NCI-H510A treated with DMSO at 0.1 percent for 48 hours (cell line): ENCODE measurements around the gene RMI2.
A peak's percentile ranks its signal among the peaks of the same experiment; 100 is the strongest.

Source experiments
- DNase-seq: peaks from one replicate; lab custom pipeline; 2025; lab: John Stamatoyannopoulos, UW

Gene RMI2

DNA sequence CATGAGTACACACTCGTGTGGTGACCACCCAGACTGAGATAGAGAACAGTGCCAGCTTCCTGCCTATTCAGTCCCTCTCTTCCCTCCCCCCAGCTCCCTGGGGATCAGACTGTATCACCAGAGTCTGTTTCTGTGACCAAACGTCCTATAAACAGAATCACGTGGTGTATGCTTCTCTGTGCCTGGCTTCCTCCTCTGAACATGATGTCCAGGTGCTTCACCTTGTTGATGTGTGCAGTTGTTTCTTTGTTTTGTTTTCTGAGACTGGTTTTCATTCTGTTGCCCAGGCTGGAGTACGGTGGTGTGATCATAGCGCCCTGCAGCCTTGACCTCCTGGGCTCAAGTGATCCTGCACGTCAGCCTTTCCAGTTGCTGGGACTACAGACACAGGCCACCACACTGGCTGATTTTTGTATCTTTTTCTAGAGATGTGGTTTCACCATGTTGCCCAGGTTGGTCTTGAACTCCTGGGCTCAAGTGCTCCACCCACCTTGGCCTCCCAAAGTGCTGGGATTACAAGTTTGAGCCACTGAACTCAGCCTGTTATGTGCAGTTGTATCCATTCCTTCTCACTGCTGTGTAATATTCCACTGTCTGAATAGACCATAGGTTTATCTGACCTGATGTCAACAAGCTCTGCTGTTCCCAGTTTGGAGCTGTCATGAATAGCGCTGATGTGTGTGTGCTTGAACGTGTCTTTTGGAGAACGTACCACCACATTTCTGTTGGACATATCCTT is 35.2 kb upstream of the RMI2 start:
- no peak for DNase-seq

DNA sequence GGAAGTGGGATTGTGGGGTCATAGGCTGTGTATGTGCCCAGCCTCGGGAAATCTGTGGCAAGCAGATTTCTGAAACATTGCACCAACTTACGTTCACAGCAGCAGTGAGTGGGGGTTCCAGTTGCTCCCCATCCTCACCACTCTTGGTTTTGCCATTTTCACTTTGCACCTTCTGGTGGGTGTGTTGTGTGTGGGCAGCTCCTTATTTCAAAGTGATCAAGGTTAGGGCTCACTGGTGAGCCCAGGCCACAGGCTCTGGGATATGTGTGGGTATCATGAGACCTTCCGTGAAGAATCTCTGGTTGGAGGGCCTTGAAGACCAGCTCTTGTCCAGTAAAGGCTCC is 34.7 kb upstream of the RMI2 start:
- DNase-seq, result no peak

DNA sequence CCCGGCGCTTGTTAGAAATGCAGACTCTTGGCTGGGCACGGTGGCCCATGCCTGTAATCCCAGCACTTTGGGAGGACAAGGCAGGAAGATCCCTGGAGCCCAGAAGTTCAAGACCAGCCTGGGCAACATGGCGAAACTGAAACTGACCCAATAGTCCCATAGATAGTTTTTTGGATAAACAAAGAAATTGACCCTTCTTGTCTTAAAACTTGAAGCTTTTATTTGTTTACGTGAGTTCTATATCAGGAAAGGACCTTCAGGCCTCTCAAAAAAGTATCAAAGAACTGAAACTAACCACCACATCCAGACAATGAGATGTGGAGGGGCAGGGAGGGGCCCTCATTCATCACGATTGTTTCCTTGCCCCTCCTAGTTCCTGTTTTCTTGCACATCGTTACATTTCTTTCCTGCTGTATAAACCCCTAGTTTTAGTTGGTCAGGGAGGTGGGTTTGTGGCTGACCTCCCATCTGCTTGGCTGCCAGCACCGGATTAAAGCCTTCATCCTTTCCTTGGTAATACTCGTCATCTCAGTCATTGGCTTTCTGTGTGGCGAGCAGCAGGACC is 34.2 kb upstream of the RMI2 start:
- no peak for DNase-seq

DNA sequence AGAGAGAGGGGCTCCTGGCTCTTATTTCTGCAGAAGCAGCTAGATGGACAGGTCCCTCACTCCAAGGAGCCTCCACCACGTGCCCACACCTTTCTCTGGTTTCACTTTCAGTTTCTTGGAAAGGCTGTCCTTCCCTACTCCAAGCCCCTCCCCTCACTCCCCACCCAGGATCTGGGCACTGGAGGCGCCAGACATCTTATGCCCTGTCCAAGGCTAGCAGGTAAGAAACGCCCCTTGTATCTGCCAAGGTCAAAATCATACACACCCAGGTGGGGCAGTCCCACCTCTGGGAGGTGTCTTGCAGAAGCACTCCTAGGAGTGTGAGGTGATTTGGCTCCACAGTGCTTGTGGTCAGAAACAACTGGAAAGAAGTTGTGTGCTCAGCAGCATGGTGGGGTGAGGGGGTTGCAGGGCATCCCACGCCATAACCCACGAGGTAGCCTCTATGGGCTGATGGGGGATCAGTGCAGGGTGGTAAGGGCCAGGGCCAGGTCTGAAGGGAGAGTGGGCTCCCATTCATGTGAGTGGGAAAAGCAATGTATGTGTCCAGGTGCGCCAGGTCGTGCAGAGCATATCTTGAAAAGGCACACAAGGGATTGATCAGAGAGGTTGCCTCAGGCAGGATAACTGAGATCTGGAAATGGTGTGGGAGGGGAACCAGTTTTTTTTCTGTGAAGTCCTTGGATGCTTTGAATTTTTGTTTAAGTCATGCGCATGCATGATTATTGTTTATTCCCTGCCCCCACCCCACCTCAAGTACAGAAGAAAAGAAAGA is 32.4 kb upstream of the RMI2 start:
- no peak for DNase-seq

DNA sequence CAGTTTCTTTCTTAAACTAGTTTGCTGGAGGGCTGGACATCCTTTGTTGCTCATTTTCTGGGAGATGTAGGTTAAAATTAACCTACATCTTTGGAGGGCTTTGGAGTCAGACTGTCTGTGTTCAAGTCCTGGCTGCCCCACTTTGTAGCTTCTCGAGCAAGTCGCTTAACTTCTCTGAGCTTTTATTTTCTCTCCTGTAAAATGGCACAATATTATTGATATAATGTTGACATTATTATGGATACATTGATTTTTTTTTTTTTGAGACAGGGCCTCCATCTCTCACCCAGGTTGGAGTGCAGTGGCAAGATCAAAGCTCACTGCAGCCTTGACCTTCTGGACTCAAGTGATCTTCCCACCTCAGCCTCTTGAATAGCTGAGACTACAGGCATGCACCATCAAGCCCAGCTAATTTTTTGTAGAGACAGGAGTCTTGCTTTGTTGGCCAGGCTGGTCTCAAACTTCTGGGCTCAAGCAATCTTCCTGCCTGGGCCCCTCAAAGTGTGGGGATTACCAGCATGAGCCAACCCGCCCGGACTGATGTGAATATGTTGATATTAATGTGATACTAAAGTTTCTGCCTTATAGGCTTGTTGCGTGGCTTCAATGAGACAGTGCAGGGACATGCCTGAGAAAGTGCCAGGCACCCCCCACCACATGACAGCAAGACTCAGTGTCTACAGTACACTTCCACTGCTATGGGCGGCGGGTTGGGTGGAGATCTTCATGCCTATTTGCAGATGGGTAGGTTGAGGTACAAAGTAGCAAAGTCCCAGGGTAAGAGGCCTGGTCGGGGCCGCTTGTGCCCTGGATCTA is 31.6 kb upstream of the RMI2 start:
- no peak for DNase-seq

DNA sequence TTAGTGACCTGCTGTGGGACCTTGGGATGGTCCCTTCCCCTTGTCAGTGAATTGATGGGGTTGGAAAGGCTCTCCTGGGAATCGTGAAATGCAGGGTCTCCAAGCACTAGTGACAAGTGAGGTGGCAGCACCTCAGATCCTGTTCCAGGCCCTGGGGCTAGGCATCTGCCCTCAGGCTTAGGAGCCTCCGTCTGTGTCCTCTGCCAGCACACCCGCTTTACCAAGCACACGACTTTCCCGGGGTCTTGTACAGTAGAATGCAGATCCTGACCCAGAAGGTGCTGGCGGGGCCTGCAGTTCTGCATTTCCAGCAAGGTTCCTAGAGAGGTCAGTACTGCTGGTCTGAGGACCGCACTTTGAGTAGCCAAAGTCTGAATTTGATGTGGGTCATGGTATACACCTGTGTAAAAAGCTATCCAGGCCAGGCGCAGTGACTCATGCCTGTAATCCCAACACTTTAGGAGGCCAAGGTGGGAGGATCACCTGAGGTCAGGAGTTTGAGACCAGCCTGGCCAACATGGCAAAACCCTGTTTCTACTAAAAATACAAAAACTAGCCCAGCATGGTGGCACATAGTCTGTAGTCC is 30.9 kb upstream of the RMI2 start:
- DNase-seq, result no peak

DNA sequence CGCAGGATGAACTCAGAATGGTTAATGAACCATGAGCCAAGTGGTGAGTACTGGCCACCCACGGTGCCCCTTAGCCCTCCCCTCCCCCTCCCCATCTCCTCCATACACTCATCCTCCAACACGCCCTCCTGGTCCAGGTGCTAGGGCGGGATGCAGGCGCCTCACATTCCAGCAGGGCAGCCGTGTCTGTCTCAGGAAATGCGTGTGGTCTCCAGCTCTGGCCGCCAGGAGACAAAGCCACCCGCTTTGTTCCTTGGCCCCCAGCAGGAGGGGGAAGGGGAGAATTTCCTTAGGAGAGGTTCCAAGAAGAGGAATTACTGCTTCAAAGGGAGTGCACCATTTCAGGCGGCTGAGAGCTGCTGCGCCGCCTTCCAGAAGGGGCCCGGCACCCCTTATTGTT is 29.7 kb upstream of the RMI2 start:
- DNase-seq, result no peak

DNA sequence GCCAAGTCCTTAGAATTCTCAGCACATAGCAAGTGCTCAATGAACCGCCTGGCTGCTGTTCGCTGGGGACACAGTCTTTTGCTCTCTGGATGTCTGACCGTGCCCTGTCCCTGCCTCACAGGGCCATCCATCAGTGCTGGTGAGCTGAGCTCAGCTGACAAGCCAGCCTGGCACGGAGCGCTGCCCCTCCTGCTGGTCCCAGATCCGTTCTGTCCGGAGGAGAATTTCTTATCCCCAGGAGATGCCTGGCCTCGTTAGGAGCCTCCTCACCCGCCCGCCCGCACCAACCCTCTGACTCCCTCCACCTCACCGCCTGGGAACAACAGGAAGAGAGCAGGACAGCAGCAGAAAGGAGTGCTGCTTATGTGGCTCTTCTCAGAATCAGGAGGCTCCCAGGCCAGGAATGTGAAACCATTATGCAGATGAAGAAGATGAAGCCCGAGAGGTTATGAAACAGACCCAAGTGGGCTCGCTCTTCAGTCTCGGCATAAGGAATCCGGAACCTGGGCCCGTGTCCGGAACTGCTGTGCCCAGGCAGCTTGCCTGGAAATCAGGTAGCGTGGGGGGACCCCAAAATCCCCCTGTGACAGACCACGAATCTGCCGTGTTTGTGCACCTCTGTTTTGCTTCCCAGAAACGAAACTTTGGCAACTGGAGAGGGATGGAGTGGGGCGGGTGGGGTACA is 28.8 kb upstream of the RMI2 start:
- DNase-seq, result no peak

DNA sequence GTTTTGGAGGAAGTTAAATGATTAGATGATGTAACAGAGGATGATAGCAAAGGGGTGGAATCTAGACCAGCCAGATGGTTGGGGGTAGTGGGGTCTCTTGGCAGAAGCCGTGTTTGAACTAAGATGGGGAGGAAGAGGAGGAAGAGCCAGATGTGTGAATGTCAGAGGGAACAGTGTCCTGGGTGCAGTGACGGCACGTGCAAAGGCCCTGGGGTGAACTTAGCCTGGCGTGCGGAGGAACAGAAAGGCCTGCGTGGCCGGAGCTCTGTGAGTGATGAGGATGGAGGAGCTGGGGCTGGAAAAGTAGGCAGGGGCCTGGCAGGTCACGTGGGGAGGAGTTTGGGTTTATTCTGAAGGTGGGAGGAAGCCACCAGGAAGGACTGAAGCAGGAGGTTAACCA is 26.4 kb upstream of the RMI2 start:
- no peak for DNase-seq

DNA sequence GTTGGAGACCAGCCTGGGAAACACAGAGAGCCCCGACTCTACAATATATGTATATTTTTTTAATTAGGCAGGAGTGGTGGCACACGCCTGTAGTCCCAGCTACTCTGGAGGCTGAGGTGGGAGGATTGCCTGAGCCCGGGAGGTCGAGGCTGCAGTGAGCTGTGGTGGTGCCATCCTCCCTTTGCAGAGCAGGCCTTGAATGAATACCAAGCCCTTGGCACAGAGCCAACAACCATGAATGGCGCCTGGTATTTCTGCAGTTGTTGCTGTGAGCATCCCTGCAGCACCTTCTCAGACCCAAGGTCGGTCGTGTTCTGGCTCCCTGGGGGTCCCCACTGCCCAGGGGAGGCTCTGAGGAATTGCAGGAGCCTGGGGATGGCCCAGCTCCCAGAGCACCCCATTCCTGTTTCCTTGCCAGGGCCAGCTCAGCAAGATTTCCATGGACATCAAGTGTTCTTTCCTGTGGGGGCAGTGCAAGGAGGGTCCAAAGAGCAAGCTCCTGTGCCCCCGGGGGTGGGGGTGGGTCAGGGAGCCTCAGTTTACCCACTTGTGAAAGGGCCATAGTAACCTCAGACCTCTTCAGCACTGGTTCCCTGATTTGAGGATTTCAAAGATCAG is 25.6 kb upstream of the RMI2 start:
- DNase-seq, result no peak

DNA sequence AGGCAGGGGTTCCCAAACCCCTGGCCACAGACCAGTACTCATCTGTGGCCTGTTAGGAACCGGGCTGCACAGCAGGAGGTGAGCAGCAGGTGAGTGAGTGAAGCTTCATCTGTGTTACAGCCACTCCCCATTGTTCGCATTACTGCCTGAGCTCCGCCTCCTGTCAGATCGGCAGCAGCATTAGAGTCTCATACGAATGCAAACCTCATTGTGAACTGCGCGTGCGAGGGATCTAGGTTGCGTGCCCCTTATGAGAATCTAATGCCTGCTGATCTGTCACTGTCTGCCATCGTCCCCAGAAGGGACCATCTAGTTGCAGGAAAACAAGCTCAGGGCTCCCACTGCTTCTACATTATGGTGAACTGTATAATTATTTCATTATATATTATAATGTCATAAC is 25.1 kb upstream of the RMI2 start:
- DNase-seq, result peak; percentile 46

DNA sequence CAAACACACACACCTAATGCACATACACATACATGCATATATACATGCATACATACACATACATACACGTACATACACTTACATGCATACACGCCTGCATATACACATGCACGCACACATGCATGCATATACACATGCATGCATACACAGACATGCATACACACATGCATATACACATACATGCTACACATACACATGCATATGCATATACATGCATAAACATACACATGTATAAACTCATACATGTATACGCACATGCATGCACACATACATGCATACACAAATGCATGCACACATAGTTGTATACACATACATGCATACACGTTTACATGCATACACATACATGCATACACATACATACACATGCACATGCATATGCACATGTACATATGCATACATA is 23.6 kb upstream of the RMI2 start:
- no peak for DNase-seq

DNA sequence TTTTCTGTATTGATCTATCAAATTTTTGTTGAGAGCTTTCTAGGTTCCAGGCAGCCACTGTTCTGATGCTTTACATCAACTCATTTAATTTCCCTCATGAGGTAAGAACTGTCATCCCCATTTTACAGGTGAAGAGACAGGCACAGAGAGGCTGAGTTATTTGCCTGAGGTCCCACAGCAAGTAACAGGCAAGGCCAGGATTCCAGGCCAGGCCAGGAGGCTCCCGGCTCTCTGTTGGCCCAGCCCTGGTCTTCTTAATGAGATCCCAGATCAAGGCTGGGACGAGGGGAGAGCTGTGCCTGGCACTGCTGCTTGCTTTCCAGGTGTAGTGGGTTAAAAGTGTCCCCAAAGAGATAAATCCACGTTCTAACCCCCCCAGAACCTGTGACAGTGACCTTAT is 22.4 kb upstream of the RMI2 start:
- DNase-seq, result no peak

DNA sequence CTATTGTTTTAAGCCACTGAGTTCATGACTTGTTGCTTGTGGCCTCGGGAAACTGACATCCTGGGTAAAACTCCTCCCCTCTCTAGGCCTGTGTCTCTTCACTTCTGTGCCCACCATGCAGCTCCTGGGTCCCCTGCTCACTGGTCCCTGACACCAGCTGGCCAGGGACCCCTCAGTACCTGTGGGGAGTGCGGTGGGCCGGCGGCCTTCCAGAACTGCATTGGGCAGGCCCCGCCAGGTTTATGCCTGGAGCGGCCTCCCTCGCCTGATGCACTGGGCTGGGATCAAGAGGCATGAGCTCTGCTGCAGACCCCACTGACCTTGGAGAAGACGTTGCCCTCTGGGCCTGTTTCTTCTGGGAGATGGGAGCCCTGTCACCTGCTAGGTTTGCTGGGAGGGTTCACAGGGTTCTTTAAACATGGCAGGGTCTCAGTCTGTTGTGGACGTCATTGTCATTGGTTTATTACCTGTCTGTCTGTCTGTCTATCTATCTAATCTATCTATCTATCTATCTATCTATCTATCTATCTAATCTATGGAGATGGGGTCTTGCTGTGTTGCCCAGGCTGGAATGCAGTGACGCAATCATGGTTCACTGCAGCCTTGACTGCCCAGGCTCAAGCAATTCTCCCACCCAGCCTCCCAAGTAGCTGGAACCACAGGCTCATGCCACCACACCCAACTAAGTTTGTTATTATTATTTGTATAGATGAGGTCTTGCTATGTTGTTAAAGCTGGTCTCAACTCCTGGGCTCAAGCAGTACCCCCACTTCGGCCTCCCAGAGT is 21.5 kb upstream of the RMI2 start:
- no peak for DNase-seq

DNA sequence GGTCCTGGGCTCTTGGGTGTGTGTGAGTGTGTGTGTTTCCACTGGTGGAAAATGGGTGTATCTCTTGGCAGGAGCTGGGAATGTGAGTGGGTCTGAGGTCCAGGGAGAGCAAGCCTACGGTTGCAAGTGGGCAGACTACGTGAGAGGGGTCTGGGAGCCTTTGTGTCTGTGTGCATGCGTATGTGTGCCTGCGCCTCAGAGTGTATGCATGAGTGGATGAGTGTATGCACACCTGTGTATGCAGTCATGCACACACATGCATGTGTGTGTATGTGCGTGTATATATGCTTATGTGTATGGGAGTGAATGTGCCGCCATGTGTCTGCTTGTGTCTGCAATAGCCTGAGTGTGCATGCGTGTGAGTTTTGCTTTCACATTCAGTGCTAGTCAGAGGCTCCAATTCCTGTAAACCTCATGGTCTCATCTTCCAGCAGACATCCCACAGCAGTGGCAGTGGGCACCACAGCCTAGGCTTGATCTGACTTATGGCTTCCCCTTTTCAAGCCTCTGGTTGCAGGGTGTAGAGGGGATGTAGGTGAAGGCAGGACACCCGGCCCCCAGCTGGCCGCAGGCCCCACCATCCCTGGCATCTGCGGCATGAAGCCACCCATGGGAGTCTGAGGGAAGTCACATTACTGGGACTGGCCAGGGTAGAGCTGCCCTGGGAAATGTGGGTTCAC is 19.7 kb upstream of the RMI2 start:
- no peak for DNase-seq

DNA sequence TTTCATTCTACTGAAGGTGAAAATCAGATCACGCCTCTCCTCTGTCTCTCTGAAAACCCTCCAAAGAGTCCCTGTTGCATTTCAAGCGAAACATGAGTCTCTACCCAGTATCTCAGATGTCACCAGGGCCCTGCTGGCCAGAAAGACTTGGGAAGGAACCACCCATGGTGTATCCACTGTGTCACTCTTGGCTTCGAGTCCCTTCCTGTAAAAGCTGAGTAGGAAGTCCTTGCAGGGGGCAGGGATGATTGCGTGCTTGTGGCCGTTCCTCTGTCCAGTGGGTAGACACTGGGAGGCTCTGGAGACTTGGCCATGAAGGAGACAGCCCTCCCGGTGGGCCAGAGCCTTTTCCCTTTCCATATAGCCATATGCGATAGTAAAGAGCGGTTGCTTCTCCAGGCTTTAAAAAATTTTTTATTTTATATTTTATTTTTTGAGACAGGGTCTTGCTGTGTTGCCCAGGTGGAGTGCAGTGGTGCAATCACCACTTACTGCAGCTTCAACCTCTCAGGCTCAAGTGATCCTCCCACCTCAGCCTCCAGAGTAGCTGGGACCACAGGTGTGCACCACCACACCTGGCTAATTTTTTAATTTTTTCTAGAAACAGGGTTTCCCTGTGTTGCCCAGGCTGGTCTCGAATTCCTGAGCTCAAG is 19.0 kb upstream of the RMI2 start:
- no peak for DNase-seq

DNA sequence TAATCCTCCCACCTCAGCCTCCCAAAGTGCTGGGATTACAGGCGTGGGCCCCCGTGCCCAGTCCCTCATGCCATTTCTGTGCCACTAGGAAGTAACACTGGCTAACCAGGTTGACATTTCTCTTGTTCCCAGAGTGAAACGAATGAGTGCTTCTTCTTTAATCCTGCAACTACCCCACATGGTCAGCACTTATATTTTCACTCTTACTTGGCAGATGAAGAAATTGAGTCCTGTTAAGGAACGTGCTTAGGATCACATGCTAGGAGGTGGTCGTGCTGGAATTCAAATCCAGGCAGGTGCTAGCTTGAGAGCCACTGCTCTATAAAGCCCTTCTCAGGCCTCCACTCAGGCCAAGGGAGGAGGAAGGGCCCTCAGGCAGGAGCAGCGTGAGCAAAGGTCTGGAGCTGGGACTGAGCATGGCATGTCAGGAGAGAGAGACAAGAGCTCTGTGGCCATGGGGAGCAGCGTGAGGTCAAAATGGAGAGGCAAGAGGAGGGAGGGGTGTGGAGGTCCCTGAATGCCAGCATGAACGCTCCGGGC is 18.5 kb upstream of the RMI2 start:
- no peak for DNase-seq

DNA sequence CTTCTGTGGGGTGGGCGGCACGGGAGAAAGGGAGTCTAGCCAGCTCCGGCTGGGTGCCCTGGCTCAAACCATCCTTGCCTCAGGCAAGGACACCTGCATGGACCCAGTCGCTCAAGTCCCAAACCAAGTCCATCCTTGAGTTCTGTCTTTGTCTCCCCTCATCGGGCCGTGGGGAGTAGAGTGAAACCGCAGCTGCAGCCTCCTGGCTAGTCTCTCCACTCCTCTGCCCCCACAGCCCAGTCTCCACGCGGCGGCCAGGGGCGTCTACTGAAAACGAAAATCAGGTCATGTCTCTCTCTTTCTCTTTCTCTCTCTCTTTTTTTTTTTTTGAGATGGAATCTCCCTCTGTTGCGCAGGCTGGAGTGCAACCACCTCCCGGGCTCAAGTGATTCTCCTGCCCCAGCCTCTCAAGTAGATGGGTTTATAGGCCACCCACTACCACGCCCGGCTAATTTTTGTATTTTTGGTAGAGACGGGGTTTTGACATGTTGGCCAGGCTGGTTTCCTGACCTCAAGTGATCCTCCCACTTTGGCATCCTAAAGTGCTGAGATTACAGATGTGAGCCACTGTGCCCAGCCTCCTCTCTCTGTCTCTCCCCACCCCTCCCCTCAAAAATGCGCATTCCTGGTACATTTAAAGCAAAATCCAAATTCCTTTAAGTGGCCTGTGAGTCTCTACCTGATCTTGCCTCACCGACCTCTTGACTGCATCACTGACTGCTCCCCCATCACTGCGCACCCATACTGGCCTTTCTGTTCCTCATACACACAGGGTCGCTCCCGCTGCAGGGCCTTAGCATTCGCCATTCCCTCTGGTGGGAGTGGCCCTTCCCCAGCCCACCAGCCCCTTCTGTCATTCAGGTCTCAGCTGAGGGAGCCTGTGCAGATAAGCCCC is 17.7 kb upstream of the RMI2 start:
- no peak for DNase-seq
